ENCODE data around the gene FOXO1.

FOXO1 gene

GRCh38 chr13:40515702-40516101, 150.7 kb downstream of the FOXO1 start:
- Histone ChIP-seq H4K20me1 (ENCODE audit: insufficient read depth, low read length) (no peaks in the 10 kb centered on the region), H3K36me3 (ENCODE audit: insufficient read depth, low read length) (no peaks in the 10 kb centered on the region), H3K9ac (ENCODE audit: low read depth, low read length) (no peak overlapping the region), H3K9me3 (ENCODE audit: insufficient read depth, low read length, severe bottlenecking) (no peaks in the 10 kb centered on the region), H3K27me3 (ENCODE audit: insufficient read depth, low read length, poor library complexity) (no peaks in the 10 kb centered on the region), H3K4me2 (ENCODE audit: insufficient read depth, low read length) (no peak overlapping the region), H3K79me2 (ENCODE audit: insufficient read depth, low read length) (no peaks in the 10 kb centered on the region), H3K4me1 (ENCODE audit: insufficient read depth, low read length) (no peaks in the 10 kb centered on the region), H2AFZ (ENCODE audit: low read depth, low read length) (no peak overlapping the region), H3K27ac (ENCODE audit: low read length) (no peak overlapping the region), H3K4me3 (ENCODE audit: low read depth in 1 of 2, low read length in 2 of 2) (no peak overlapping the region)
- ATAC-seq (ENCODE audit: insufficient read depth, low read depth) (no peak), DNase-seq (no peak)
- TF ChIP-seq EZH2 (IDR thresholded peaks at IDR 0.05; ENCODE audit: borderline replicate concordance, low read depth, low read length, severe bottlenecking) (no peak), CTCF (IDR thresholded peaks at IDR 0.05; ENCODE audit: borderline replicate concordance, extremely low read depth, low read length, poor library complexity, severe bottlenecking) (no peak)

GRCh38 chr13:40514802-40515201, 151.6 kb downstream of the FOXO1 start:
- no peak overlapping the region for H3K27ac ChIP-seq (ENCODE audit: low read length)
- no peaks in the 10 kb centered on the region for H4K20me1 ChIP-seq (ENCODE audit: insufficient read depth, low read length)
- no peaks in the 10 kb centered on the region for H3K27me3 ChIP-seq (ENCODE audit: insufficient read depth, low read length, poor library complexity)
- H3K4me2 ChIP-seq (ENCODE audit: insufficient read depth, low read length): no peak overlapping the region
- no peak overlapping the region for H2AFZ ChIP-seq (ENCODE audit: low read depth, low read length)
- DNase-seq (no peak), ATAC-seq (ENCODE audit: insufficient read depth, low read depth) (no peak)
- H3K4me3 ChIP-seq (ENCODE audit: low read depth in 1 of 2, low read length in 2 of 2): no peak overlapping the region
- H3K9me3 ChIP-seq (ENCODE audit: insufficient read depth, low read length, severe bottlenecking): no peaks in the 10 kb centered on the region
- H3K79me2 ChIP-seq (ENCODE audit: insufficient read depth, low read length): no peaks in the 10 kb centered on the region
- TF ChIP-seq CTCF (IDR thresholded peaks at IDR 0.05; ENCODE audit: borderline replicate concordance, extremely low read depth, low read length, poor library complexity, severe bottlenecking) (no peak), EZH2 (IDR thresholded peaks at IDR 0.05; ENCODE audit: borderline replicate concordance, low read depth, low read length, severe bottlenecking) (no peak)
- H3K9ac ChIP-seq (ENCODE audit: low read depth, low read length): no peak overlapping the region
- H3K36me3 ChIP-seq (ENCODE audit: insufficient read depth, low read length): no peaks in the 10 kb centered on the region
- no peaks in the 10 kb centered on the region for H3K4me1 ChIP-seq (ENCODE audit: insufficient read depth, low read length)

GRCh38 chr13:40509876-40510275, 156.6 kb downstream of the FOXO1 start:
- no peaks in the 10 kb centered on the region for H3K9me3 ChIP-seq (ENCODE audit: insufficient read depth, low read length, severe bottlenecking)
- H3K4me2 ChIP-seq (ENCODE audit: insufficient read depth, low read length): no peak overlapping the region
- no peak overlapping the region for H3K4me3 ChIP-seq (ENCODE audit: low read depth in 1 of 2, low read length in 2 of 2)
- H3K4me1 ChIP-seq (ENCODE audit: insufficient read depth, low read length): no peaks in the 10 kb centered on the region
- H3K27ac ChIP-seq (ENCODE audit: low read length): no peak overlapping the region
- ATAC-seq (ENCODE audit: insufficient read depth, low read depth) (no peak), DNase-seq (no peak)
- no peaks in the 10 kb centered on the region for H3K36me3 ChIP-seq (ENCODE audit: insufficient read depth, low read length)
- H4K20me1 ChIP-seq (ENCODE audit: insufficient read depth, low read length): no peaks in the 10 kb centered on the region
- no peaks in the 10 kb centered on the region for H3K79me2 ChIP-seq (ENCODE audit: insufficient read depth, low read length)
- H3K9ac ChIP-seq (ENCODE audit: low read depth, low read length): no peak overlapping the region
- no peaks in the 10 kb centered on the region for H3K27me3 ChIP-seq (ENCODE audit: insufficient read depth, low read length, poor library complexity)
- H2AFZ ChIP-seq (ENCODE audit: low read depth, low read length): no peak overlapping the region
- TF ChIP-seq CTCF (IDR thresholded peaks at IDR 0.05; ENCODE audit: borderline replicate concordance, extremely low read depth, low read length, poor library complexity, severe bottlenecking) (no peak), EZH2 (IDR thresholded peaks at IDR 0.05; ENCODE audit: borderline replicate concordance, low read depth, low read length, severe bottlenecking) (no peak)

GRCh38 chr13:40508767-40509342, 157.6 kb downstream of the FOXO1 start:
- Histone ChIP-seq H3K4me1 (ENCODE audit: insufficient read depth, low read length) (no peaks in the 10 kb centered on the region), H3K79me2 (ENCODE audit: insufficient read depth, low read length) (no peaks in the 10 kb centered on the region), H3K27ac (ENCODE audit: low read length) (no peak overlapping the region), H3K4me2 (ENCODE audit: insufficient read depth, low read length) (no peak overlapping the region), H3K9me3 (ENCODE audit: insufficient read depth, low read length, severe bottlenecking) (no peaks in the 10 kb centered on the region), H3K27me3 (ENCODE audit: insufficient read depth, low read length, poor library complexity) (no peaks in the 10 kb centered on the region), H3K4me3 (ENCODE audit: low read depth in 1 of 2, low read length in 2 of 2) (no peak overlapping the region), H3K36me3 (ENCODE audit: insufficient read depth, low read length) (no peaks in the 10 kb centered on the region), H4K20me1 (ENCODE audit: insufficient read depth, low read length) (no peaks in the 10 kb centered on the region), H3K9ac (ENCODE audit: low read depth, low read length) (no peak overlapping the region), H2AFZ (ENCODE audit: low read depth, low read length) (no peak overlapping the region)
- no peak for DNase-seq
- TF ChIP-seq CTCF (IDR thresholded peaks at IDR 0.05; ENCODE audit: borderline replicate concordance, extremely low read depth, low read length, poor library complexity, severe bottlenecking) (no peak), EZH2 (IDR thresholded peaks at IDR 0.05; ENCODE audit: borderline replicate concordance, low read depth, low read length, severe bottlenecking) (no peak)
- no peak for ATAC-seq (ENCODE audit: insufficient read depth, low read depth)

Measured in DND-41 (cell line).